HG03175 (cell line): ENCODE results near the gene PLCG1.

Source experiments
- ATAC-seq: cut with Tn5 transposase; IDR thresholded peaks from one replicate; pipeline ENCODE4 v1.9.1; 2021; ENCODE audit warnings: mild to moderate bottlenecking, moderate library complexity; ENCODE audit not compliant: unreplicated experiment

Gene PLCG1

GRCh38 chr20:41142245-41142644 is 4.9 kb downstream of the PLCG1 start:
- ATAC-seq = no peak

DNA sequence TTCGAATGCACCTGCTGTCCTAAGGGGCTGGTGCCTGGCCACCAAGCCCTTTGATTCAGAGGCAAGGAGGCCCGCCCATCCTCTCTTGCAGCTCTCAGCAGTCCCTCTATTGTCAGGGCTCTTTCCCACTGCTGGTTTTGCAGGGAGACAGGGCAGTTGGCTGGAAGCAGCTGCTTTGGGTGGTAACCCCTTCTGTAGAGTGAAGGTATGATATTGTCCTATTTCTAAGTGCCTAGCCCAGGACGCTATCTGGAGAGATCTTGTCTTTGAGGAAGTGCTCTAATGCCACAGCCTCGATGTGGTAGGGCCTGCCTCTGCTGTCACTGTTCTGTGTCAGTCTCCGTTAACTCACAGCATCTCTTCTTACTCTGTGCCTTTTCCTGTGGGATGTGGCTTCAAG is 5.6 kb downstream of the PLCG1 start:
- ATAC-seq = no peak

DNA sequence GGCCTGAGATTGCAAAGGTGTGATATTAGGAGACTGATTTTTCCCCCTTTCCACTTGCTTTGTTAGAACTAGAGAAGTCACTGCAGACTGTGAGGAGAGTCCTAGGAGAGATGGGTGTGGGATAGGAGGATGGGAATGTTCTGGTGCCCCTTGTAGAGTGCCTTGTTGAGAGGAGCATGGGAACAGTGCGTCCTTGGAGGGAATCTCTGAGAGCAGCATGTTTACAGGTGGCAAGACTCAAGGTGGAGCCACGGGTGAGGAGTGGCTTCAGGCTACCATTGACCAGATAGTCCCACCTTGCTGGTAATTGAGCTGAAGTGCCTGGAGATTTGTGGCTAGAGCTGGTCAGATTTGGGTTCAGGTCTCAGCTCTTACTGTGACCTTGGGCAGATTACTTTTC is 6.0 kb downstream of the PLCG1 start:
- no peak for ATAC-seq

DNA sequence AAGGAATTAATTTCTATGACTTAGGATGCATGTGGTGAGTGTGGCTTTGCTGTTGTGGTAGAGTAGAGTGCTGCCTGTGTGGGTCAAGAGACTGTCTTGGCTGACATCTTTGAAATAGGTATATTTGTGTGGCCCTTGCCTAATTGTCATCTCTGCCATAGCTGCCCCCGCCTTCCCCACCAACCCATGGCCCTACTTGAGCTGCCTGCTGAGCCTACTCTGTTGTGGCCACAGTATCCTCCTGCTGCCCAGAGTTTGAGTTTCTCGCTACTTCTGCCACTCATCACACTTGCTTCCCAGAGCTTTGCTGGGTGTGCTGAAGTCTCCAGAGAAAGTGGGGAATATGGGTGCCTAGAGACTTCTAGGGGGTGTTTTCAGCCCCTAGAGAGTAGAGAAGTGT is 8.0 kb downstream of the PLCG1 start:
- no peak for ATAC-seq

DNA sequence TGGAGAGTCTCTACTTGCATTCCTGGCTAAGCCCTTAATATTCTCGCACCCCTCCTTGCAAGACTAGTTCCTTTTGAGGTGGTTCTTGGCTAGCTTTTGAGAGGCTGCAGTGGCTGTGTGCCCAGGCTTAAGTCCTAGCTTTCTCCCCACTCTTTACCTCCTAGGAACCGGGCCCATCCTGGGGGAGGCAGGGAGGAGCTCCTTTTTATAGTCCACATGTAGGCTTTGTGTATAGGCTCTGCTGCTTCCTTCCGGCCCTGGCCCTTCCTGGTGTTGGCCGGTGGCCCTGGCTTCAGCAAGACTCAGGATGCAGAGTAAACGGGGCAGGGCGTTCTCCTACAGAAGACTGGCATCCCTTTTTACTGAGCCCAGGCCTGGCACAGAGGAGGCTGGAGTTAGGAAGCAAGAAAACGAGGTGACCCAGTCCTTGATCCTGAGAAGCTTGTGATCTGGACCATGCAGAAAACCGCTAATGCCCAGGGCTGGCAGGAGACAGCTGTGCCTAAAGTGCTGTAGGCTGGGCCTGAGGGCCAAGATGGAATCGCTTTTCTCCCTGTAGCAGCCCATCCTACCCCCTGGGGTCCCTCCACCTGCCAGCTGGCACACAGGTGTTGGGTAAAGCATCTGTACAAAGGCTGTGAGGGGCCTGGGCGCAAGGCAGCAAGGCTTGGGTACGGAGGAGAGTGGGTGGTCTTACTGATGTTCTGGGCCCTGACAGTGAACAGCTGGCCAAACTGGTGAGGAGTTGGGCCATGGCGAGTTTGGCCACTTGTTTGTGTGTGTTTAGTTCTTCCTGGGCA is 8.7 kb downstream of the PLCG1 start:
- ATAC-seq = no peak

- no peak for ATAC-seq
Observed at GRCh38 chr20:41147767-41148191, 10.4 kb downstream of the PLCG1 start.

DNA sequence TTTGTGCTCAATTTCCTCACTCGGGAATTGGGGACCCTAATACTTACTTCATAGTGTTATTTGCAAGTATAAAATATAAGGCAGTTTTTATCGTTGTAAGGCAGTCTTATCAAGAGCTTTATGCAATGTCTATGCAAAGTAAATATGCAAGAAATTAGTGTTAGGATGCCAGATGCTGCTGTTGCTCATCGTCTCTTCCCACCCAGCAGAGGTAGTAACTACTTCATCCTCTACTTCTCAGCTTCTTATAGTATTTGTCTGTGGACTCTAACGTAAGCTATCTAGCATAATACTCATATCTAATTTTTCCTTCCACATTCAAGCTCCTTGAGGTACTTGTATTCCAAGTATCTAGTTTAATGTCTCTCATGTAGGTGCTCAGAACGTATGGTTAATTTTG is 11.6 kb downstream of the PLCG1 start:
- ATAC-seq = no peak

GRCh38 chr20:41150664-41151063 is 13.3 kb downstream of the PLCG1 start:
- no peak for ATAC-seq

GRCh38 chr20:41151134-41151869 is 14.0 kb downstream of the PLCG1 start:
- no peak for ATAC-seq

GRCh38 chr20:41152108-41152757 is 14.9 kb downstream of the PLCG1 start:
- ATAC-seq = no peak

DNA sequence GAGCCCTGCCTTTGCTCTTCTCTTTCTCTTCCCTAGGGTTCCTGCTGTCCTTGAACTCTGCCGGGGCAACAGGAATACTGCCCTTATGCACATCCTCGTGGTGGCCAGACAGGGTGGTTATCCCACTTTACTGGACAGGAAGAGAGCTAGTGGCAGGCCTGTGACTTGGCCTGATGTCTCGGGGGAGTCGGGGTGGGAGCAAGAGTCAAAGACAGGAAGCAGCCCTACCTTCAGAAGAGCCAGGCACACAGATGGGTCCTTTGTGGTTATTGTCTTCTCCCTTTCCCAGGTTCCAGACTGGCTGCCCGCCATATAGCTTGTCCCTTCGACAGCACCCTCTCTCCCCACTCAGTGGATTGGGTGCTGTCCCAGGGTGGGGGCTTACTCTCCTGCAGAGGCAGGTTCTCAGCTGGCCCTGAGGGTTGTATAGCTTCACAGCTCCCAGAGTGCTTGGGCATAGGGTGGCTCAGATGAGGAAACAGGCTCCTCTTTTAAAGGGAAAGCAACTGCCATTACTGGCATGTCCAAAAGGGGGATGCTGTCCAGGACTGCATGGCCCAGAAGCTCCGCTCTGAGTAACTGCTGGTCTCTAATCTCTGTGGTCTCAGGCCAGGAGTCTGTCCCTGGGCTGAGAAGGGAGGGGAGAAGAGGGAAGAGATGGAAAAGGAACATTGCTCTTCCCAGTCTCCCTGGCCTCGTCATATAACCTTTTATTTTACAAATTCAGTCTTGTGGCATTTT is 17.3 kb downstream of the PLCG1 start:
- ATAC-seq = no peak

DNA sequence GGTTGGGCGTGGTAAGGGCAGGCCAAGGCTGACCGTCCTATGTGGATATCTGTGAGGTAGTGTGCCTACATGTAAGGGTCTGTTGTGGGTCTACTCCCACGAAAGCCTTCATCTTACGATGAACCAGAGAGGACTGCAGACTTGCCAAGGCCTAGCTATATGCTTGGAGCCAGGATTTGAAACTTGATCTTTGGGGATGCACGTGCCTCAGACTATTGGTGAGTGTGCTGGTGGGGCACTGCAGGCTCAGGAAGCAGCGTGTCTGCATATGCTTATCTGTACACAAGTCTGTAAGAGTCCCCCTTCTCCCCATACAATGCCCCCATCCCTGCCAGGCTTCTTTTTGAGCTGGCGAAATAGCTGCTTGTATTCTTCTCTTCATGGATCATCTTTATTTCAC is 17.9 kb downstream of the PLCG1 start:
- ATAC-seq = no peak

DNA sequence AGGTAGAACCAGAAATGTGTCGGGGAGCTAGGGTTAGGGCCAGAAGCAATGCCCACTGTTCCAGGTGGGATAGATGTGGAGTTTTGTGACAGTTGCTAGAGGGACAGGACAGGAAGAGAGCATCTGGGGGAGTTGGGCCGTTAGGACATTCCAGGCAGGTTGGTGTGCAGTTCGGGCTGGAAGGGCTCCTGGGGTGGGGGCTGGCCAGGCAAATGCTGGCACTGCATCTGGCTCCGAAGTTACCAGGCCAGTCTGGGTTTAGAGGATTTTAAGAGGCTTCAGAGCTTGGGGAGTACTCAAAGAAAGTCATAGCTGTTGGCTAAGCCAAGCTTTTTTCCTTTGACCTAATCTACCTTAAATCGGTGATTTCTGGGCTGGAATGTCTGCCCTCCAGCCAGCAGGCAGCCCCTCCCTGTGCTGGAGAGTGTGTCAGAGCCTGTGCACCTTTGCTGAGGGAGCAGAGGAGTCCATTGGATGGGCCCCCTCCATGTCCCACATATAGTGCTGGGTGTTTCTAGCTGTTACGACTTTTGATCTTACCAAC is 20.8 kb downstream of the PLCG1 start:
- ATAC-seq = no peak

DNA sequence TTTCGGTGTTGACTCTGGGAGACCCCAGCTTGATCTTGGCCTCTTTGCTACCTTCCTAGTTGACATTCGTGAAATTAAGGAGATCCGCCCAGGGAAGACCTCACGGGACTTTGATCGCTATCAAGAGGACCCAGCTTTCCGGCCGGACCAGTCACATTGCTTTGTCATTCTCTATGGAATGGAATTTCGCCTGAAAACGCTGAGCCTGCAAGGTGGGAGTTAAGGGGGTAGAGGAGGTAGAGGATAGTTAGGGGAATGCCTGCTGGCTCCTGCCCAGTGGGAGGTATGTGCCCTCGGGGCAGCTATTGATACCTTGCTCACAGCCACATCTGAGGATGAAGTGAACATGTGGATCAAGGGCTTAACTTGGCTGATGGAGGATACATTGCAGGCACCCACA is 22.2 kb downstream of the PLCG1 start:
- ATAC-seq = no peak

DNA sequence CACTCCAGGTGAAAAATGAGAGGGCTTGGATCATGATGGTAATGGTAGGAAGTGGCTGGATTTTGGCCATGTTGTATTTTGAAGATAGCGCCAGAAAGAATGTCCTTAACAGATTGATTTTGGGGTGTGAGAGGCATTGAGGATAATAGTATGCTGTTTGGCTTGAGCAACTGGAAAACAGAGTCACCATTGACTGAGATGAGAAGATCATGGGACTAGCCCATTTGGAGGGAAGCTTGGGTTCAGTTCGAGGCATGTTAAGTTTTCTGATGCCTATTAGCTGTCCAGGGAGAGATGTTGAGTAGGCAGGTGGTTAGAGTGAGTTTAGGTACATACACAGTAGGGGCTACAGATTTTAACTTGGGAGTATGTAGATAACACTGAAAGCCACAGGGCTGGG is 23.3 kb downstream of the PLCG1 start:
- no peak for ATAC-seq

GRCh38 chr20:41161886-41162285 is 24.5 kb downstream of the PLCG1 start:
- ATAC-seq = no peak

DNA sequence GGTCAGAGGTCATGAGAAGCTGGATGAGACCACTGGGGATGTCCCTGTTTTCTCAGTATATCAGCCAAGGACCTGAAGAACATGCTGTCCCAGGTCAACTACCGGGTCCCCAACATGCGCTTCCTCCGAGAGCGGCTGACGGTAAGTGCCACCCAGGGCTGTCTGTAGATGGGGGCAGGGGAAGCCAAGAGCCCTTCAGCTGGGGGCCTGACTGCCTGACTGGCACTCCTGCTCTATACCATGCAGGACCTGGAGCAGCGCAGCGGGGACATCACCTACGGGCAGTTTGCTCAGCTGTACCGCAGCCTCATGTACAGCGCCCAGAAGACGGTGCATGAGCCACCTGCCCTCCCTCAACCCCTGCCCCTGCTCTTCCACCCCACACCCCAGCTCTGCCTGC is 25.1 kb downstream of the PLCG1 start:
- no peak for ATAC-seq

GRCh38 chr20:41163821-41164220 is 26.5 kb downstream of the PLCG1 start:
- ATAC-seq = no peak

- ATAC-seq = no peak
Observed at GRCh38 chr20:41165001-41165882, 27.9 kb downstream of the PLCG1 start.
